Occipital lobe (tissue), 3 donors: ENCODE measurements around the gene OR51B2. TPM values are rescaled to one million over a fixed set of nuclear protein-coding genes. Genes with fewer than 3 reads are reported as not detected.
A peak's percentile ranks its signal among the peaks of the same experiment; 100 is the strongest.

Experiments used
- DNase-seq: peaks from one replicate; lab custom pipeline; 2025; lab: John Stamatoyannopoulos, UW
- small RNA-seq: library from RNA; depleted of rRNA; stranded (forward); fragments of <200 nt; gene quantifications from one replicate; pipeline ENCODE3, GENCODE V24; 2014
- total RNA-seq: library from RNA; depleted of rRNA; stranded (reverse); fragments of >200 nt; gene quantifications from one replicate; pipeline ENCODE4 v1.2.3, GENCODE V29; 2014

OR51B2 gene
- total RNA-seq, 1 donor from 2014 or later: 0.78 TPM

- no peak for DNase-seq
These were observed 40.2 kb downstream of the OR51B2 start for GRCh38 chr11:5283882-5284281.

DNA sequence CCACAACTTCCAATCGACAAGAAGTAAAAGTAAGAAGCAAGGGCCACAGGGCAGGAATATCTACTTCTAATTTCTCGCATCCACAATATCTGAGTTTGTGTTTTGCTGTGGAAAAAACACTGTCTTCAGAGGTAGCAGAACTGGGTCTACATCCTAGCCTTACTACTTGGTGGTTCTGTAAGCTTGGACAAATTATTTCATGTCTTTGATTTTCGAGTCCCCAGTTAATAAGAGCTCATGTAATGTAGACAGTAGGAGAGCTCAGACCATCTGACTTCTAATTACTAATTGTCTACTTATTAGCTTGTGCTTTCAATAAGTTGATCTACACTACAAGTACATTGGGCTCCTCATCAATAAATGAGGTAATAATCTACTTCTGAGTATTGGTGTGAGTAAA lies 41.0 kb downstream of the OR51B2 start:
- DNase-seq: no peak

GRCh38 chr11:5282628-5283027 lies 41.5 kb downstream of the OR51B2 start:
- DNase-seq: no peak

GRCh38 chr11:5281596-5281995 lies 42.5 kb downstream of the OR51B2 start:
- DNase-seq: no peak

- DNase-seq: peak; percentile 27
These were observed 43.5 kb downstream of the OR51B2 start for GRCh38 chr11:5280582-5281102.

- DNase-seq: no peak
These were observed 44.5 kb downstream of the OR51B2 start for GRCh38 chr11:5279471-5280090.

- no peak for DNase-seq
These were observed 46.2 kb downstream of the OR51B2 start for GRCh38 chr11:5277807-5278382.

GRCh38 chr11:5276697-5277096 lies 47.4 kb downstream of the OR51B2 start:
- no peak for DNase-seq

DNA sequence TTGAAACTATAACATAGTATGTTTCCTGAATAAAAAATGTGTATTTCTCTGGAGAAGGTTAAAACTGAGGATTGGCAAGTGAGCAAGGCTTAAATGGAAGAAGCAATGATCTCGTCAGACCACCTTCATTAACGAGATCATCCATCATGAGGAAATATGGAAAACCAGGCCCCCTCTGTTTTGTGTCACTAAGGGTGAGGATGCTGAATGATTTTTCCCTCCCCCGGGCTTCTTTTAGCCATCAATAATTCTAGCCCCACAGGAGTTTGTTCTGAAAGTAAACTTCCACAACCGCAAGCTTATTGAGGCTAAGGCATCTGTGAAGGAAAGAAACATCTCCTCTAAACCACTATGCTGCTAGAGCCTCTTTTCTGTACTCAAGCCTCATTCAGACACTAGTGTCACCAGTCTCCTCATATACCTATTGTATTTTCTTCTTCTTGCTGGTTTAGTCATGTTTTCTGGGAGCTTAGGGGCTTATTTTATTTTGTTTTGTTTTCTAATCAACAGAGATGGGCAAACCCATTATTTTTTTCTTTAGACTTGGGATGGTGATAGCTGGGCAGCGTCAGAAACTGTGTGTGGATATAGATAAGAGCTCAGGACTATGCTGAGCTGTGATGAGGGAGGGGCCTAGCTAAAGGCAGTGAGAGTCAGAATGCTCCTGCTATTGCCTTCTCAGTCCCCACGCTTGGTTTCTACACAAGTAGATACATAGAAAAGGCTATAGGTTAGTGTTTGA lies 48.6 kb downstream of the OR51B2 start:
- DNase-seq: no peak

DNA sequence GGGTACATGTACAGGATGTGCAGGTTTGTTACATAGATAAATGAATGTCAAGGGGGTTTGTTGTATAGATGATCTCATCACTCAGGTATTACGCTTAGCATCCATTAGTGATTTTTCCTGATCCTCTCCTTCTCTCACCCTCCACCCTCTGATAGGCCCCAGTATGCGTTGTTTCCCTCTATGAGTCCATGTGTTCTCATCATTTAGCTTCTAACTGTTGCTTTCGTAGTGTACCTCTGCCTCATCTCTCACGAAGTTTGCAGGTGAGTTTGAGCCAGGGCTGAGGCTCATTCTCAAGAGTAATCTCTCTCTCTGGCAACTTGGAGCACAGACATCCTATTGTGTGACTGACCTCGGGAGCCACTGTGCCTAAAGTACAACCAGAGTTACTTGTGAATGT lies 49.7 kb downstream of the OR51B2 start:
- no peak for DNase-seq

Small RNA genes within 50 kb of the gene (small RNA-seq; reads per million reads assigned to genes)
- gene AC104389.3: not detected

Other genes with a start within 250 kb of the OR51B2 start
- gene OR52A5, start 185.9 kb downstream of the OR51B2 start, total RNA-seq: not detected
- gene OR52A1, start 169.5 kb downstream of the OR51B2 start, total RNA-seq: not detected
- gene OR51V1, start 123.6 kb downstream of the OR51B2 start, total RNA-seq: not detected
- gene HBB, start 97.2 kb downstream of the OR51B2 start, total RNA-seq: 441 TPM
- gene HBD, start 89.8 kb downstream of the OR51B2 start, total RNA-seq: not detected
- gene HBG1, start 74.4 kb downstream of the OR51B2 start, total RNA-seq: 28.5 TPM
- 1,921 TPM for gene HBG2, start 69.5 kb downstream of the OR51B2 start, total RNA-seq
- gene HBE1, start 54.4 kb downstream of the OR51B2 start, total RNA-seq: 3.6 TPM
- 0.31 TPM for gene OR51B4, start 22.4 kb downstream of the OR51B2 start, total RNA-seq
- gene OR51B5, start 19.2 kb upstream of the OR51B2 start, total RNA-seq: 0.47 TPM
- not detected for gene OR51B6, start 27.2 kb upstream of the OR51B2 start, total RNA-seq
- not detected for gene OR51M1, start 59.5 kb upstream of the OR51B2 start, total RNA-seq
- gene OR51Q1, start 97.8 kb upstream of the OR51B2 start, total RNA-seq: not detected
- not detected for gene OR51I1, start 117.2 kb upstream of the OR51B2 start, total RNA-seq
- gene OR51I2, start 125.0 kb upstream of the OR51B2 start, total RNA-seq: not detected
- gene OR52D1, start 164.4 kb upstream of the OR51B2 start, total RNA-seq: not detected
- not detected for gene UBQLN3, start 185.7 kb upstream of the OR51B2 start, total RNA-seq
- not detected for gene UBQLNL, start 192.4 kb upstream of the OR51B2 start, total RNA-seq
- gene OR52H1, start 224.2 kb upstream of the OR51B2 start, total RNA-seq: 0.47 TPM